ENCODE results near the gene SLC40A1. TPM values are rescaled to one million over a fixed set of nuclear protein-coding genes. Genes with fewer than 3 reads are reported as not detected.

SLC40A1 gene
- total and polyA plus RNA-seq, 2 donors (not counting 3 experiments of a cell fraction or from before 2014, with no cell fraction given) = 8.5 to 15.1 TPM

GRCh38 chr2:189613650-189614420 lies 33.2 kb upstream of the SLC40A1 start:
- H2AFZ ChIP-seq (ENCODE audit: low read depth, low read length) = peak overlapping the region; percentile 41
- FAIRE-seq = no peak
- intact Hi-C loops (cut with micrococcal nuclease) = loop anchor here (2.0 kb wide), 1 partner anchor 33 kb away; the partner anchor contains the start of gene SLC40A1

More at GRCh38 chr2:189613650-189614420, 33.2 kb upstream of the SLC40A1 start:
- Histone ChIP-seq H3K9me1 (replicated peaks; ENCODE audit: control insufficient read depth, extremely low read depth, insufficient read depth, low read length) (no peaks in the 10 kb centered on the region), H3K36me3 (ENCODE audit: control insufficient read depth in 2 of 2, extremely low read depth in 1 of 2, insufficient read depth in 2 of 2, low read length in 2 of 2) (no peaks in the 10 kb centered on the region), H3K9ac (replicated peaks; ENCODE audit: extremely low read depth, insufficient read depth, low read length) (peak overlapping the region; percentile 77), H3K79me2 (ENCODE audit: control insufficient read depth, insufficient read depth, low read length) (no peaks in the 10 kb centered on the region), H3K4me2 (ENCODE audit: insufficient read depth, low read length) (peak overlapping the region; percentile 92), H3K4me1 (ENCODE audit: control insufficient read depth, extremely low read depth, insufficient read depth, low read length) (peaks cover 17% of the 10 kb centered on the region), H3K9me3 (replicated peaks; ENCODE audit: control insufficient read depth, insufficient read depth, low read length) (no peaks in the 10 kb centered on the region), H3K4me3 (replicated peaks in 1 of 3; ENCODE audit: insufficient read depth in 1 of 3, low read depth in 1 of 3, low read length in 3 of 3) (peak overlapping the region in 1 of 3 experiments; percentile 66), H4K20me1 (replicated peaks; ENCODE audit: control insufficient read depth, extremely low read depth, insufficient read depth, low read length) (no peaks in the 10 kb centered on the region), H3K27me3 (ENCODE audit: control insufficient read depth in 2 of 2, insufficient read depth in 2 of 2, low read length in 2 of 2) (no peaks in the 10 kb centered on the region), H3K27ac (ENCODE audit: insufficient read depth, low read depth, low read length) (peak overlapping the region; percentile 74)
- TF ChIP-seq FOS (IDR thresholded peaks at IDR 0.05; ENCODE audit: borderline replicate concordance, insufficient read depth, low read length) (no peak), CTCF (IDR thresholded peaks at IDR 0.05; ENCODE audit: extremely low read depth in 1 of 2, insufficient read depth in 1 of 2, low read depth in 1 of 2, low read length in 2 of 2) (no peak), JUN (IDR thresholded peaks at IDR 0.05; ENCODE audit: borderline replicate concordance, insufficient read depth, insufficient read length, low read depth) (no peak), MYC (IDR thresholded peaks at IDR 0.05; ENCODE audit: low read depth, low read length) (no peak), GATA2 (IDR thresholded peaks at IDR 0.05; ENCODE audit: insufficient read depth, insufficient read length, low read depth, low read length) (no peak)
- peak; percentile 82 for DNase-seq (ENCODE audit: low read depth, low spot score)
- BruUV-seq (replicated peaks) = no TSS peak
- CTCF ChIA-PET = interaction anchor here (0.9 to 2.0 kb wide), 9 partner anchors 10 to 47 kb away, joined by 3 to 13 read pairs (median 5); partner anchors contain the start of genes ASNSD1 and SLC40A1
- dilution Hi-C loops (cut with MboI; ENCODE audit: extremely low pct_ligation_motif_present, low sequenced_read_pairs) = no loop called here
- POLR2A ChIA-PET = interaction anchor here (1.5 kb wide), 1 partner anchor 33 kb away, joined by 9 read pairs; the partner anchor contains the start of gene SLC40A1
